ENCODE results near the gene SLC66A1. TPM values are rescaled to one million over a fixed set of nuclear protein-coding genes. Genes with fewer than 3 reads are reported as not detected.
A peak's percentile ranks its signal among the peaks of the same experiment; 100 is the strongest.

The SLC66A1 gene
- total and polyA plus RNA-seq, 2 of the 13 experiments (the other 11 are each of a cell fraction or from before 2014, with no cell fraction given), result 15.4 to 18.9 TPM

- TF ChIP-seq MAZ (IDR thresholded peaks at IDR 0.05; ENCODE audit: borderline replicate concordance, low read depth, low read length) (no peak), MAZ (CRISPR knock-in tag; IDR thresholded peaks at IDR 0.05; ENCODE audit: low read depth) (no peak), ZNF24 (IDR thresholded peaks at IDR 0.05) (peak; percentile 65), ZSCAN20 (CRISPR knock-in tag; IDR thresholded peaks at IDR 0.05; ENCODE audit: borderline replicate concordance) (no peak)
Measured at GRCh38 chr1:19310720-19311502, 1.2 kb upstream of the SLC66A1 start (continued).

GRCh38 chr1:19311503-19311930 lies 609 bp upstream of the SLC66A1 start:
- H3K27ac ChIP-seq (ENCODE audit: extremely low read length, insufficient read depth, low read length), result peak overlapping the region; percentile 77
- H3K4me1 ChIP-seq (ENCODE audit: insufficient read depth, low read length), result peaks cover 67% of the 10 kb centered on the region
- peak overlapping the region; percentile 94 for H3K9ac ChIP-seq (ENCODE audit: insufficient read depth, low read depth, low read length)
- peak; percentile 50 for ATAC-seq
- no peaks in the 10 kb centered on the region for H3K9me3 ChIP-seq (ENCODE audit: low read length)
- intact Hi-C loops (cut with micrococcal nuclease; ENCODE audit: unreplicated experiment), result loop anchor here (2.0 kb wide), 1 partner anchor 59 kb away; no protein-coding TSS in a partner anchor
- no peak for DNase-seq (ENCODE audit: low spot score)
- CTCF ChIA-PET (ENCODE audit: low intra/inter-chr PET ratio, low total read pairs), result no interaction called here
- no peaks in the 10 kb centered on the region; the same call in 1 of the 2 replicates for H4K20me1 ChIP-seq (ENCODE audit: insufficient read depth, low read length)
- peak overlapping the region; percentile 85 to 95 (median 93) for H3K4me3 ChIP-seq (replicated peaks in 1 of 3; ENCODE audit: insufficient read depth in 1 of 3, low read depth in 2 of 3, low read length in 3 of 3)
- FAIRE-seq, result no peak
- no peak overlapping the region for H2AFZ ChIP-seq (ENCODE audit: low read length)
- peaks cover 8 to 26% of the 10 kb centered on the region in 2 experiments; a peak in 4 of 5 replicates for H3K36me3 ChIP-seq (replicated peaks in 1 of 2; ENCODE audit: control insufficient read depth in 1 of 2, insufficient read depth in 2 of 2, low read length in 2 of 2)
- no TSS peak for BruUV-seq (replicated peaks)
- 5% methylated on average over 12 of the region's 29 CpGs for WGBS (ENCODE audit: low lambda C conversion rate)
- POLR2A ChIA-PET, result interaction anchor here (0.6 to 4.7 kb wide), 10 partner anchors 12 to 342 kb away, joined by 3 to 21 read pairs (median 4); partner anchors contain the start of genes EMC1 and MRTO4
- in situ Hi-C loops (cut with HindIII; ENCODE audit: extremely low pct_ligation_motif_present, low pct_unique_long_range_greater_than_20kb), result no loop called here
- H3K4me2 ChIP-seq (ENCODE audit: low read depth, low read length), result peak overlapping the region; percentile 85
- H3K79me2 ChIP-seq (ENCODE audit: insufficient read depth, low read length), result peaks cover 27% of the 10 kb centered on the region
- H3K27me3 ChIP-seq (ENCODE audit: control insufficient read depth in 1 of 2, insufficient read depth in 2 of 2, low read length in 2 of 2), result no peaks in the 10 kb centered on the region; a peak in 1 of 5 replicates
- peak; percentile 72 for TF ChIP-seq PTBP1 (IDR thresholded peaks at IDR 0.05; ENCODE audit: low read depth, low read length, poor library complexity, severe bottlenecking)
- TF ChIP-seq IKZF1 (IDR thresholded peaks at IDR 0.05), result no peak
- TF ChIP-seq ZFAT (CRISPR knock-in tag; conservative IDR thresholded peaks at IDR 0.05), result 0 out of 2 replicates have a peak, but pooled peaks have one; percentile 19
- TF ChIP-seq RFXAP (CRISPR knock-in tag; IDR thresholded peaks at IDR 0.05; ENCODE audit: borderline replicate concordance), result peak; percentile 16; the same call in 1 of the 2 replicates
- 0 out of 2 replicates have a peak, but pooled peaks have one; percentile 52 for TF ChIP-seq BRD4 (CRISPR knock-in tag; IDR thresholded peaks at IDR 0.05)
- TF ChIP-seq ZNF292 (CRISPR knock-in tag; IDR thresholded peaks at IDR 0.05; ENCODE audit: borderline replicate concordance, low read depth), result no peak
- no peak for TF ChIP-seq ZNF589 (CRISPR knock-in tag; conservative IDR thresholded peaks at IDR 0.05)
- TF ChIP-seq ZNF768 (CRISPR knock-in tag; IDR thresholded peaks at IDR 0.05), result 0 out of 2 replicates have a peak, but pooled peaks have one; percentile 8
- no peak for TF ChIP-seq HOXA5 (CRISPR knock-in tag; IDR thresholded peaks at IDR 0.05)
- no peak for TF ChIP-seq ZNF331 (CRISPR knock-in tag; IDR thresholded peaks at IDR 0.05)
- TF ChIP-seq TCF12 (IDR thresholded peaks at IDR 0.05), result no peak
- TF ChIP-seq TCF12 (CRISPR knock-in tag; IDR thresholded peaks at IDR 0.05), result 0 out of 2 replicates have a peak, but pooled peaks have one; percentile 28
- 0 out of 2 replicates have a peak, but pooled peaks have one; percentile 29 for TF ChIP-seq DNMT1 (CRISPR knock-in tag; IDR thresholded peaks at IDR 0.05)
- 0 out of 2 replicates have a peak, but pooled peaks have one; percentile 25 for TF ChIP-seq ZNF253 (CRISPR knock-in tag; IDR thresholded peaks at IDR 0.05; ENCODE audit: borderline replicate concordance)
- TF ChIP-seq ZNF275 (CRISPR knock-in tag; IDR thresholded peaks at IDR 0.05; ENCODE audit: borderline replicate concordance), result 0 out of 2 replicates have a peak, but pooled peaks have one; percentile 16
- 0 out of 2 replicates have a peak, but pooled peaks have one; percentile 55 for TF ChIP-seq REXO4 (CRISPR knock-in tag; IDR thresholded peaks at IDR 0.05; ENCODE audit: borderline replicate concordance)
- TF ChIP-seq ZNF550 (CRISPR knock-in tag; IDR thresholded peaks at IDR 0.05; ENCODE audit: borderline replicate concordance), result 0 out of 2 replicates have a peak, but pooled peaks have one; percentile 77
- TF ChIP-seq ZNF724P (CRISPR knock-in tag; IDR thresholded peaks at IDR 0.05; ENCODE audit: borderline replicate concordance), result no peak
- peak; percentile 25 for TF ChIP-seq HNRNPK (IDR thresholded peaks at IDR 0.05; ENCODE audit: low read depth, low read length, poor library complexity, severe bottlenecking)

Data from HepG2 (cell line).